HG02885 (cell line): ENCODE measurements around the gene GLS.
"Not testable (repeated sequence)": the region's sequence is repeated elsewhere in the genome, so short reads cannot be mapped to it uniquely, and the experiment has no call there.

Experiments
- ATAC-seq: cut with Tn5 transposase; IDR thresholded peaks from one replicate; pipeline ENCODE4 v1.9.1; 2021; ENCODE audit warnings: mild to moderate bottlenecking; ENCODE audit not compliant: unreplicated experiment, poor library complexity

Gene GLS

DNA sequence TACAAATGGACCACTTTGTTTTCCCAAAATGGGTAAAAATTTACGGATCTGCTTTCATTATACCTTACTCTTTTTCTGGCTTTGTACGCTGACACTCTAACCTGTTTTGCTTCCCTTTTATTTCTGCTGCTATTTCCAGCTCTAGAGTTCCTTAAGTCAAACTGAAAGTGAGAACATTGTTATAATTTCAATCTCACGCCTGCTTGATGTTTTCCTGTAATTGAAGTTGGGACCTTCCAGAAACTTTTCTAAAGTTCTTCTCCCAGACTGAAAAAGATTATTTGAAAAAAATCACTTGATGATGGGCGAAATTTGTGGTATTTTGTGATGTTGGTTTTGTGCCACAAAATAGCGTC is 1.8 kb downstream of the GLS start:
- peak; percentile 11 for ATAC-seq

GRCh38 chr2:190882856-190883582 is 2.4 kb downstream of the GLS start:
- ATAC-seq = no peak

DNA sequence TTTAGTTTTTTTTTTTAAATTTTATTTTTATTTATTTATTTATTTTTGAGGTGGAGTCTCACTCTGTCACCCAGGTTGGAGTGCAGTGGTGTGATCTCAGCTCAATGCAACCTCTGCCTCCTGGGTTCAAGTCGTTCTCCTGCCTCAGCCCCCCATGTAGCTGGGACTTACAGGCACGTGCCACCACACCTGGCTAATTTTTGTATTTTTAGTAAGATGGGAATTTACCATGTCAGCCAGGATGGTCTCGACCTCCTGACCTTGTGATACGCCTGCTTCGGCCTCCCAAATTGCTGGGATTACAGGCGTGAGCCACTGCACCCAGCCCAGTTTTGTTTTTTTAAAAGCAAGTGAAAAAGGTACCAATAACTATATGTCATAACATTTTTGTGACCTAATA is 5.2 kb downstream of the GLS start:
- not testable (repeated sequence) for ATAC-seq

DNA sequence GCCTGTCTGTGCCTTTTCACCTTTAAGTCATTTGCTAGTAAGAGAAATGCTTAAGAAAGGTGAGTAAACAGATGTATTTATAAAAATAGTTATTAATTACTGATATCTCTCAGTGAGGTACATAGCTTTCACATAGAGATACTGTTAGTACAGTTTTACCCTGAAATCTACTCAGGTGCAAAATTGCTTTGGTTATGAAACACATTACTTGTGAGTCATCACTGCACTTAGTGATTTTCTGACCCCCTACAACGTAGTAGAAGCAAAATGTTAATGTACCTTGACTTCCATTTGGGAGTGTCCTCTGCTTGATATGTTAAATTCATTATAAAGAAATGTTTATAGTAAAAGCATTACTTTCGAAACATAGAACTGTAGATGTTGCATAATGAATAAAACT is 6.5 kb downstream of the GLS start:
- peak; percentile 74 for ATAC-seq

GRCh38 chr2:190888449-190888848 is 7.8 kb downstream of the GLS start:
- no peak for ATAC-seq

- no peak for ATAC-seq
These were observed 8.7 kb downstream of the GLS start for GRCh38 chr2:190889175-190889943.

GRCh38 chr2:190891372-190891771 is 10.8 kb downstream of the GLS start:
- ATAC-seq = peak; percentile 61

- ATAC-seq = no peak
These were observed 11.3 kb downstream of the GLS start for GRCh38 chr2:190891889-190892288.

- no peak for ATAC-seq
These were observed 12.5 kb downstream of the GLS start for GRCh38 chr2:190893157-190893556.

DNA sequence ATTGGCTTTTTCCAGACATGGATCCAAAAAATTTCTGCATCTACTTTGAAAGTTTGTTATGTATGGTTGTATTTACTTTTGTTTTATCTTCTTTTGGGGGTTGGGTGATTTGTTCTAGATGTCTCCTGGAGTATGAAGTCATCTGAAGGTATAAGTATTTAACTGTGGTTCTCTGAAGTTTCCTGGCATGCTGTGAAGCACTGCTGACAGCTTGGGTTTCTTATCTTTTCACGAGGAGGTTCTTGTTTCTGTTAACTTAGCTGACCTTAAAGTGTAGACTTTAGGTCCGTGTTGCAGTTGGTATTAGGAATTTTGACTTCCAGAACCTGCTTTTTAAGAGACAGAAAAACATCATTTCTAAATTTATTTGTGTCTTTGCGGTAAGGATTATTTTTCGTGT is 15.9 kb downstream of the GLS start:
- ATAC-seq = no peak

DNA sequence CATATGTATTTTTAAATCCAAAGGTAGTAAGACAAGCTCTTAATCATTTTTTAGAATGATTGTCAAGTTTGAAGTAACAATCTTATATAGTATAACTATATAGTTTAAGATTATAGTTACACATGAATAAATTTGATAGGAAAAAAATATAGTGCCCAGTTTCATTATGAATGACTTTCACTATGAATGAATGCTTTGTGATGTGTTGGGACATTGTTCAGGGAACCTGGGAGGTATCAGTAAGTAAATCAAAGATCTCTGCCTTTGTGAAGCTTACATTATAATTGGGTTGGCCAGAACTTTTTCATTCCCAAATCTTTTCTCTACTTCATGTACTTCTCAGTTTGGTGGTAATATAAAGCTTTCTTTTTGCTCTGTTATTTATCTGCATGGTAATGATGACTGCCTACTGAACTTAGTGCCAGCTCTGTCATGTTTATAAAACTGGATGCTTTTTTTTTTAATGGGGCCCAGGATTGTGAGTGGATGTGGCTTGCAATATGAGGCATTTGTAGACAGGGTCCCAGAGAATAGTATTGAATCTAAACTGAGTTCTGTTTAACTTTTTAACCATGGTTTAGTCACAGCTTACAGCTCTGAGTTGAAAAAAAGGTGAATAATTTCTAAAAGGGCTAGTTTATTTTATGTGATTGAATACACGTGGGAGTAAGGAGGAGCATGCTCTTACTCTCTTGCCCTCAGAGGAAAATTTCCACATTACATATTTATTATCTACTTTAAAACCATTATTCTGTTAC is 23.3 kb downstream of the GLS start:
- ATAC-seq = no peak

DNA sequence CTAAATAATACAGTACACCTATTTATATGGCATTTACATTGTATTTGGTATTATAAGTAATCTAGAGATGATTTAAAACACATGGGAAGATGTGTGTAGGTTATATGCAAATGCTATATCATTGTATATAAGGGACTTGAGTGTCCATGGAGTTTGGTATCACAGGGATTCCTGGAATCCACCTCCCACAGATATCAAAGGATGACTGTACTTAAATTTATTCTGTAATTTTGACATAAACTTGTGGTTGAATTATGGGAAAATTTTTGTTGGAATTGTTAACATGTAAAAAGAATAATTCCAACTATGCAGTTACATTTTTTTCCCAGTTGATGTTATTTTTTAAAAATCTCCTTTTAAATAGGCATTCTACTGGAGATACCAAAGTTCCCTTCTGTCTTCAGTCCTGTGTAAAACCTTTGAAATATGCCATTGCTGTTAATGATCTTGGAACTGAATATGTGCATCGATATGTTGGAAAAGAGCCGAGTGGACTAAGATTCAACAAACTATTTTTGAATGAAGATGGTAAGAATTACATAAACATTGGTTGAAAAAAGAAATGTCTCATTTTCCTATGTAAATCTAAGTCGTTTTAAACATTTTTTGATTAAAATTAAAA is 24.1 kb downstream of the GLS start:
- ATAC-seq = no peak

DNA sequence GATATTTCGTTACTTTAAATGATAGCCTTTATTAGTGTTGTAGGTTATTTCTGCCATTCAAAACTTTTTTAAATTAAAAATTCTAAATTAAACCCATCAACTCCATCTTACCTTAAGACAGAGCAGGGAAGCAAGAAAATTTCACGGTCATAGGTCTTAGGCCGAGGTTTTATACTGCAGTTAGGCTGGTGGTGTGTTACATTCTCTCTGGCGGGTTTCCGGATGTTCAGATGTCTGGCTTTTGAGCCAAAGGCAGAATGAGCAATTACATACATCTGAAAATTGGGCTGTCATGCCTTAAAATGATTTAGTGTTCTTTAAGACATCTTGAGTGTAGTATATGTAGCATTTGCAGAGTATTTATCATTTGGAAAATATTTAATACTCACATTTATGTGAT is 27.9 kb downstream of the GLS start:
- no peak for ATAC-seq

DNA sequence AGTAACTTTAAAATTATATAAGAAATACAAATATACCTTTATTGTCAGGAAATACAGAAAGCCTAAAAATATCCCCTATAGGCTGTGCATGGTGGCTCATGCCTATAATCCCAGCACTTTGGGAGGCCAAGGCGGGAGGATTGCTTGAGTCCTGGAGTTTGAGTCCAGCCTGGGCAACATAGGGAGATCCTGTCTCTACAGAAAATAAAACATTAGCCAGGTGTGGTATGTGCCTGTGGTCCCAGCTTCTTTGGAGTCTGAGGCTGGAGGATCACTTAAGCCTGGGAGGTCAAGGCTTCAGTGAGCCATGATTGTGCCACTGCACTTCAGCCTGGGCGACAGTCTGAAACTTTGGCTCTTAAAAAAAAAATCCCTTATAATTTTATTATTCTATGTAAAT is 29.1 kb downstream of the GLS start:
- no peak for ATAC-seq

DNA sequence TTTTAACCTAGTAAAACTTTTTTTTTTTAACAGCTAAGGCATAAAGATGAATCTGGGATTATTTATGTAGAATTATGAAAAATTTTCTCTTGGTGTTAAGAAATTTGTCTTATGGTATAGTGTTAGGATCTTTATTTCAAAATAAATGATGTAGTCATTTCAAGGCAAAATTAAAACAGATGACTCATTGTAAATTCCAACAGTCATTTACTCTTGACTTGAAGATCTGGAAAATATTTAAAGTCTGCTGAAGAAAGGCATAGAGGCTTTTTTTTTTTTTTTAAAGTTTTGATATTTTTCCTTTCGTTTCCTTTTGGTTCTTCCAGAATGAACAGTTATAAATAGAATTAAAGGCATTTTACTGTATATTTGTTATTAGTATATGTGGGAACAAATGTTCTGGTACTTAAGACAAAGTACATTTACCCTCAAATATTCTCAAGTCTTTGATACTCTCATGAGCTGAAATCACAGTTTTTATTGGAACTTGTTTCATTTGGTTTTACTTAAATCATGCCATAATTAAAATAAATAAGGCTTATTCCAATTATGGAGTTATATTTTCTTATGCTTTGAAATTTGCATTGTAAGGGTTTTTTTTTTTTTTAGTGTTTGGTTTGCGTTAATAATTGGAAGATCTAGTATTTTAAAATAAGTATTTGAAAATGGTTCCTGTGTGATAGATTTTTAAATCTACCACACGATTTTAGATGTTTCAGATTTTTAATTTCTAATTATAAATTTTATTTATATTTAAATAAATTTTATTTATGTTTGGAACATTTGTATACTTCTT is 29.9 kb downstream of the GLS start:
- no peak for ATAC-seq

- ATAC-seq = peak; percentile 87
These were observed 31.2 kb downstream of the GLS start for GRCh38 chr2:190911813-190912212.

- no peak for ATAC-seq
These were observed 32.1 kb downstream of the GLS start for GRCh38 chr2:190912726-190913125.

GRCh38 chr2:190913725-190914124 is 33.1 kb downstream of the GLS start:
- no peak for ATAC-seq

GRCh38 chr2:190916829-190917228 is 36.2 kb downstream of the GLS start:
- ATAC-seq = no peak

- ATAC-seq = no peak
These were observed 39.5 kb downstream of the GLS start for GRCh38 chr2:190920085-190920484.
